HEK293 (cell line): Measurements from ENCODE around the gene MXD4.

ENCODE experiments used
- GFI1B ChIP-seq: fragments of 450-650 bp; formaldehyde crosslinking; IDR thresholded peaks from 2 replicates; pipeline ENCODE4 v1.5.1; 2016; ENCODE audit warnings: missing biosample characterization, missing genetic modification characterization
- GLIS1 ChIP-seq: fragments of 450-650 bp; formaldehyde crosslinking; IDR thresholded peaks from 2 replicates; pipeline ENCODE4 v1.5.1; 2016; ENCODE audit warnings: missing biosample characterization, missing genetic modification characterization
- SCRT1 ChIP-seq: fragments of 450-650 bp; formaldehyde crosslinking; IDR thresholded peaks from 2 replicates; pipeline ENCODE4 v1.5.1; 2016; ENCODE audit warnings: missing biosample characterization, missing genetic modification characterization, borderline replicate concordance
- TSHZ1 ChIP-seq: fragments of 450-650 bp; formaldehyde crosslinking; IDR thresholded peaks from 2 replicates; pipeline ENCODE4 v1.5.1; 2016; ENCODE audit warnings: missing biosample characterization, missing genetic modification characterization, borderline replicate concordance
- ZBTB17 ChIP-seq: fragments of 450-650 bp; formaldehyde crosslinking; IDR thresholded peaks from 2 replicates; pipeline ENCODE4 v1.5.1; 2016; ENCODE audit warnings: missing biosample characterization, missing genetic modification characterization
- ZNF280D ChIP-seq: fragments of 450-650 bp; formaldehyde crosslinking; IDR thresholded peaks from 2 replicates; pipeline ENCODE4 v1.5.1; 2016; ENCODE audit warnings: missing biosample characterization, missing genetic modification characterization
- ZNF416 ChIP-seq: fragments of 450-650 bp; formaldehyde crosslinking; IDR thresholded peaks from 2 replicates; pipeline ENCODE4 v1.5.1; 2016; ENCODE audit warnings: missing biosample characterization, missing genetic modification characterization
- ZNF518A ChIP-seq: fragments of 450-650 bp; formaldehyde crosslinking; conservative IDR thresholded peaks from 2 replicates; pipeline ENCODE4 v1.5.1; 2016; ENCODE audit warnings: low read depth, missing biosample characterization, missing genetic modification characterization
- ZNF529 ChIP-seq: fragments of 450-650 bp; formaldehyde crosslinking; IDR thresholded peaks from 2 replicates; pipeline ENCODE4 v1.5.1; 2017; ENCODE audit warnings: missing genetic modification characterization, missing biosample characterization; ENCODE audit not compliant: insufficient replicate concordance
- ZNF561 ChIP-seq: fragments of 450-650 bp; IDR thresholded peaks from 2 replicates; pipeline ENCODE4 v1.5.1; 2018; ENCODE audit warnings: missing biosample characterization, missing genetic modification characterization, borderline replicate concordance
- ZNF580 ChIP-seq: fragments of 450-650 bp; formaldehyde crosslinking; IDR thresholded peaks from 2 replicates; pipeline ENCODE4 v1.5.1; 2016; ENCODE audit warnings: missing biosample characterization, missing genetic modification characterization
- ZNF677 ChIP-seq: fragments of 450-650 bp; IDR thresholded peaks from 2 replicates; pipeline ENCODE4 v1.5.0; 2018; ENCODE audit warnings: missing biosample characterization, mild to moderate bottlenecking, missing genetic modification characterization, moderate library complexity

The MXD4 gene

GRCh38 chr4:2262145-2262943, 435 bp upstream of the MXD4 start (continued):
- TF ChIP-seq ZNF280D (no peak), ZNF518A (tag by site-specific recombination) (no peak), ZNF561 (tag by site-specific recombination) (peak; percentile 87), SCRT1 (tag by site-specific recombination) (no peak), ZBTB17 (peak; percentile 43; the same call in 1 of the 2 replicates), GLIS1 (tag by site-specific recombination) (peak; percentile 69), ZNF580 (no peak), TSHZ1 (tag by site-specific recombination) (no peak), ZNF677 (tag by site-specific recombination) (no peak), ZNF529 (no peak), ZNF416 (tag by site-specific recombination) (no peak), GFI1B (tag by site-specific recombination) (no peak)
